GM06990 (cell line): ENCODE measurements around the gene ABHD13.
A peak's percentile ranks its signal among the peaks of the same experiment; 100 is the strongest.
"Not testable (repeated sequence)": the region's sequence is repeated elsewhere in the genome, so short reads cannot be mapped to it uniquely, and the experiment has no call there.

Source experiments
- DNase-seq: peaks from one replicate; pipeline ENCODE4 v3.0.0-alpha.2; 2011; ENCODE audit not compliant: insufficient read length; ENCODE audit errors: extremely low read depth
- H3K27me3 ChIP-seq: replicated peaks from 2 replicates; pipeline ENCODE4 v1.6.0; 2011; ENCODE audit warnings: low read length; ENCODE audit not compliant: control insufficient read depth, insufficient read depth
- H3K36me3 ChIP-seq: 2 replicates; pipeline ENCODE4 v1.5.1; 2011; ENCODE audit warnings: low read length; ENCODE audit not compliant: control insufficient read depth, insufficient read depth
- H3K4me3 ChIP-seq: replicated peaks from 2 replicates; pipeline ENCODE4 v1.5.1; 2011; ENCODE audit warnings: low read depth, mild to moderate bottlenecking, control low read depth, low read length
- TF ChIP-seq, protein P1 (sequence below): IDR thresholded peaks from 2 replicates; pipeline ENCODE4 v1.5.1; 2011; ENCODE audit warnings: low read length, control low read depth, mild to moderate bottlenecking, inconsistent platforms; ENCODE audit not compliant: insufficient read depth, poor library complexity, severe bottlenecking

The ABHD13 gene

DNA sequence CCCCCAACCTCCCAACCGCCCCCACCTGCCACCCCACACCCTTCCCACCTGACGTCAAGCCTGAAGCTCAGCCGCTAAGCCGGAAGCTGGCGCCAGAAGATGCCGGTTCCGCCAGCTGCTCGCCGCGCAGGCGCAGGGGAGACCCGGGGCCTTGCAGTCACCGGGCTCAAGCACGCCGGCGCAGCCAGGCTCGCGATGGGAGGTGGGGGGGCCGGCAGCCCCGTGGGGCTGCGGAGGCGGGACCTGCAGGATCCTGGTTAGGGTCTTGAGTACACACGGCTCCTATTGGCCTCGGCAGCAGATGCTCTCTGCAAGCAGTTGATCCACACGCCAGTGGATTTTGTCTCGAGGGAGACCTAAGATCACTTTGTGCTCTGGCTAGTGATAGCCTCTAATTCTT, 2.8 kb upstream of the ABHD13 start, which contains the start of gene LIG4:
Gene LIG4, minus strand, starts transcription at position 101 of the 400 bp plus-strand sequence. CDS start 4,268 bp downstream, outside the sequence.
- H3K36me3 ChIP-seq: no peaks in the 10 kb centered on the region; the same call in 1 of the 2 replicates
- no peaks in the 10 kb centered on the region for H3K27me3 ChIP-seq
- peak; percentile 97 for DNase-seq
- TF ChIP-seq, protein P1, sequence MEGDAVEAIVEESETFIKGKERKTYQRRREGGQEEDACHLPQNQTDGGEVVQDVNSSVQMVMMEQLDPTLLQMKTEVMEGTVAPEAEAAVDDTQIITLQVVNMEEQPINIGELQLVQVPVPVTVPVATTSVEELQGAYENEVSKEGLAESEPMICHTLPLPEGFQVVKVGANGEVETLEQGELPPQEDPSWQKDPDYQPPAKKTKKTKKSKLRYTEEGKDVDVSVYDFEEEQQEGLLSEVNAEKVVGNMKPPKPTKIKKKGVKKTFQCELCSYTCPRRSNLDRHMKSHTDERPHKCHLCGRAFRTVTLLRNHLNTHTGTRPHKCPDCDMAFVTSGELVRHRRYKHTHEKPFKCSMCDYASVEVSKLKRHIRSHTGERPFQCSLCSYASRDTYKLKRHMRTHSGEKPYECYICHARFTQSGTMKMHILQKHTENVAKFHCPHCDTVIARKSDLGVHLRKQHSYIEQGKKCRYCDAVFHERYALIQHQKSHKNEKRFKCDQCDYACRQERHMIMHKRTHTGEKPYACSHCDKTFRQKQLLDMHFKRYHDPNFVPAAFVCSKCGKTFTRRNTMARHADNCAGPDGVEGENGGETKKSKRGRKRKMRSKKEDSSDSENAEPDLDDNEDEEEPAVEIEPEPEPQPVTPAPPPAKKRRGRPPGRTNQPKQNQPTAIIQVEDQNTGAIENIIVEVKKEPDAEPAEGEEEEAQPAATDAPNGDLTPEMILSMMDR: no peak
- H3K4me3 ChIP-seq: peak within 1 kb of the TSS; percentile 79

DNA sequence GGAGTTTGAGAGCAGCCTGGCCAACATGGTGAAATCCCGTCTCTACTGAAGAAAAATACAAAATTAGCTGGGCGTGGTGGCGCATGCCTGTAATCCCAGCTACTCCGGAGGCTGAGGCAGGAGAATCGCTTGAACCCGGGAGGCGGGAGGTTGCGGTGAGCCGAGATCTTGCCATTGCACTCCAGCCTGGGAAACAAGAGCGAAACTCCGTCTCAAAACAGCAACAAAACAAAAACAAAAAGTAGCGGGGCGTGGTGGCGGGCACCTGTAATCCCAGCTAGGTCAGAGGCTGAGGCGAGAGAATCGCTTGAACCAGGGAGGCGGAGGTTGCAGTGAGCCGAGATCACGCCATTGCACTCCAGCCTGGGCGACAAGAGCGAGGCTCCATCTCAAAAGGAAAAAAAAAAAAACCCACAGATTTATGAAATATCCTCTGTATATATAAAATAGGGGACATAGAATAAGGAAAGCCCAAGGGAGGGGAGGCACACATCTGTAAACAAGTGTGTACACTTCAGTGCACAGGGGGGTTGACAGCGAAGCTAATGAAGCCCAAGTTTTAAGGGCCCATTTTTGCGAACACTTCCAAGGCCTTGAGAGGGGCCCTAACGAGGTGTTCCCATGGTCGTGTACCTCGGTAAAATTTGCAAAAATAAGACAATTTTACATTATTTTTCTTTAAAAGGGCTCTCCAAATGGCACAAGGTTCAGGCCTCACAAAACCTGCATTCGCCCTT, 717 bp upstream of the ABHD13 start:
- H3K4me3 ChIP-seq: peak overlapping the region; percentile 89
- not testable (repeated sequence) for H3K36me3 ChIP-seq, H3K27me3 ChIP-seq, DNase-seq

DNA sequence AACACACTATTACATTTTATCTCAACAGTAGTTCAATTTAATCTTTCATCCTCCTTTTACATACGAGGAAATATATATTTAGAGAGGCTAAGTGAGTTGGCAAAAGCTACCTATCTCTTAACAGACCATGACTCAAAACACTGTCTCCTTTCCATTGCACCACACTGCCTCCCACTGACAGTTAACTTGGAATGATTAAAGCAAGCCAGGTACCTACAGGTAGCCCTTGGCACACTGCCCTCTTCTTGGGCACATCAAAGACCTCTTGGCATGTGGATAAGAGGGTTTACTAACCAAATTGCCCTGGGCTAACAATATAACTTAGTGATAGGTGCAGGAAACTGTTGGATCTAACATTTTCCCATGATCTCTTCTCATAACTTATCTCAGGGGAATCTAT, 1.8 kb downstream of the ABHD13 start:
- Histone ChIP-seq H3K4me3 (no peak overlapping the region; the same call in 1 of the 2 replicates), H3K27me3 (no peaks in the 10 kb centered on the region), H3K36me3 (no peaks in the 10 kb centered on the region)
- TF ChIP-seq, protein P1: no peak
- no peak for DNase-seq

DNA sequence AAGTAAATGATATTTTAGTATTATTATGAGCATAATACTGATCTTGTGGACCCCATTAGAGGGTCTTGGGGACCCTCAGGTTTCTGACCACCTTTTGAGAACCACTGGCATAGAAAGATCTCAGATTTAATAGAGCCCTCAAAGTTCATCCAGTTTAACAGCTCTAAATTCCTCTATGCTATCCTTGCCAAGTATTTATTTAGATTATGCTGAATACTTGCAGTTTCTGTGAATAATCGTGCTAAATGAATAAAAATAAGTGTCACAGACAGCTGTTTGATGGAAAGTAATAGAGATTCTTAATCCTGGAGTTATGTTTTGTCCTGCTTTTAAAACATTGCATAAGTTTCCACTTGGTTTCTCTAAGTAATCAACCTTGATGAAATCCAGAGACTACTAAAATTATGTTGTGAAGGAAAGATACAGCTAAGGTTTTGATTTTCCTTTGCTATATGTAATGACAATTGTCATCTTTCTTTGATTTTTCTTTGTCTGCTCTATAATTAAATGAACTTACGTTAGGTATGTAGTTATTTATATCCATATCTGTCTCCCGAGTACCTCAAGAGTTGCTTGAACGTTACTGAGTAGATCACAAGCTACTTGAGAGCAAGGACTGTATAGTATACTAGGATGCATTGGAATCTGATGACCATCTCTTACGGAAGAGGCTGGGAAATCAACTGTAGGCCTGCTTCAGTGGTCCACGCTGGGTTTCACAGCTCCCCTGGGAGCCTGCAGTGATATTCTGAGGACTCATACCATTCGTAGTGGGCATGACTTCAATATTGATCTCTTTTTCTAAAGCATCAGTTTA, 5.7 kb downstream of the ABHD13 start:
- H3K27me3 ChIP-seq: no peaks in the 10 kb centered on the region
- DNase-seq: no peak
- H3K36me3 ChIP-seq: no peaks in the 10 kb centered on the region
- no peak overlapping the region for H3K4me3 ChIP-seq
- TF ChIP-seq, protein P1: no peak

DNA sequence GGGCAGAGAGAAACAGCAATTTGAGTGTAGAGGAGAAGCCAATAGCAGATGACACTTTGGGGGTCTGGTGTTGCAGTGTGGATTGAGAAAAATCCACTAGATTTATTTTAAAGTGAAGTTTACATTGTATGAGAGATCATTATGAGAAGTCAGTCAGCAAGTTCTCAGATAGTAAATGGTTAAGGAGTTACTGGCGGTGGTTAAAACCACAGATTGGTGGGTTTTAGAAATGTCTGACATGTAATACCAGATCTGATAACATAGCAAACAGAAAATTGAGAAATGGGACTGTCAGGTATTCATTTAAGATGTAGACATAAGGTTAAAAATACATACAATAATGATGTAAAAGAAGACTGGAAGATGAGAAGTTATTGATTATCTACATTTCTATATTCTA, 7.2 kb downstream of the ABHD13 start:
- TF ChIP-seq, protein P1: no peak
- Histone ChIP-seq H3K4me3 (no peak overlapping the region), H3K27me3 (no peaks in the 10 kb centered on the region), H3K36me3 (no peaks in the 10 kb centered on the region)
- no peak for DNase-seq

DNA sequence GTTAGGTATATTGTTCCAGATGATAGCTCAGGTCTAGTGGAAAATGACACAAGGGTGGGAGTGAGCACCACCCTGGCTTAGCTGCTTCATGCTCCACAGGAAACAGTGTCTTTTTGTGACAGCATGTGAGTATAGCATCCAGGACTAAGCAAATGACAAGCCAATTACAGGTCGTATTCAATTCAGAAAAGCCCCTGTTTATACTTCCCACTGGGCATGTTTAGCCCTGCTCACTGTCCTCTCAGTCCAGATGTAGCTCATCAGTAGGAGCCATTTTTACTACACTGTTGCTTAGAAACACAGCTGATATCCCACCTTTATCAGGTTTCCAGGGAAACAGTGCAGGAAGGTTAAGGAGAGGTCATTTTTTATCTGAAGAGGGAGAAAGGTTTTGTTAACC, 8.0 kb downstream of the ABHD13 start:
- TF ChIP-seq, protein P1: no peak
- DNase-seq: no peak
- no peaks in the 10 kb centered on the region for H3K27me3 ChIP-seq
- H3K4me3 ChIP-seq: no peak overlapping the region
- no peaks in the 10 kb centered on the region for H3K36me3 ChIP-seq
